Glutamatergic neuron (in vitro differentiated cells): ENCODE measurements around the gene SLC30A2. TPM values are rescaled to one million over a fixed set of nuclear protein-coding genes. Genes with fewer than 3 reads are reported as not detected.

ENCODE experiments used
- DNase-seq: peaks from one replicate; pipeline ENCODE4 v3.0.0; 2022
- H3K27ac Mint-ChIP-seq: one replicate; pipeline ENCODE4 v1.8.0; 2020; ENCODE audit warnings: mild to moderate bottlenecking, mixed read lengths, inconsistent platforms; ENCODE audit not compliant: unreplicated experiment
- H3K27me3 Mint-ChIP-seq: one replicate; pipeline ENCODE4 v1.8.0; 2020; ENCODE audit warnings: mild to moderate bottlenecking, moderate library complexity, mixed read lengths, inconsistent platforms; ENCODE audit not compliant: unreplicated experiment
- H3K36me3 Mint-ChIP-seq: one replicate; pipeline ENCODE4 v1.8.0; 2020; ENCODE audit warnings: mild to moderate bottlenecking, mixed read lengths, inconsistent platforms; ENCODE audit not compliant: unreplicated experiment
- H3K4me1 Mint-ChIP-seq: one replicate; pipeline ENCODE4 v1.8.0; 2020; ENCODE audit warnings: mild to moderate bottlenecking, low read depth, mixed read lengths, inconsistent platforms; ENCODE audit not compliant: unreplicated experiment
- H3K4me3 Mint-ChIP-seq: one replicate; pipeline ENCODE4 v1.8.0; 2020; ENCODE audit warnings: mild to moderate bottlenecking, mixed read lengths, inconsistent platforms; ENCODE audit not compliant: unreplicated experiment
- H3K9me3 Mint-ChIP-seq: one replicate; pipeline ENCODE4 v1.8.0; 2020; ENCODE audit warnings: mild to moderate bottlenecking, moderate library complexity, mixed read lengths, inconsistent platforms; ENCODE audit not compliant: unreplicated experiment
- CTCF ChIP-seq: fragments of 200-600 bp; sonication (generic); IDR thresholded peaks from one replicate; pipeline ENCODE4 v1.5.0; 2021; ENCODE audit not compliant: partially characterized antibody, unreplicated experiment
- total RNA-seq: library from RNA; stranded (reverse); fragmentation: NEBNext Ultra II Directional; extraction: Animal tissue kit (Norgen Biotek cat#: 25700); gene quantifications from one replicate; pipeline ENCODE4 v1.2.1, GENCODE V29; 2021; ENCODE audit not compliant: unreplicated experiment

The SLC30A2 gene
- total RNA-seq, 1 donor from 2014 or later = not detected

- no peak for DNase-seq
- no peaks in the 10 kb centered on the region for H3K9me3 Mint-ChIP-seq
- peaks cover 5% of the 10 kb centered on the region for H3K4me1 Mint-ChIP-seq
- H3K4me3 Mint-ChIP-seq = no peak overlapping the region
- no peak for TF ChIP-seq CTCF
- H3K27ac Mint-ChIP-seq = no peak overlapping the region
- no peaks in the 10 kb centered on the region for H3K36me3 Mint-ChIP-seq
- H3K27me3 Mint-ChIP-seq = peaks cover 18% of the 10 kb centered on the region
Observed at GRCh38 chr1:26047278-26047874, 1.5 kb upstream of the SLC30A2 start.

- H3K4me1 Mint-ChIP-seq = peaks cover 5% of the 10 kb centered on the region
- no peak overlapping the region for H3K4me3 Mint-ChIP-seq
- H3K27me3 Mint-ChIP-seq = peaks cover 18% of the 10 kb centered on the region
Observed at GRCh38 chr1:26046246-26047095, 553 bp upstream of the SLC30A2 start.

GRCh38 chr1:26044971-26045721, 772 bp downstream of the SLC30A2 start:
- Mint-ChIP-seq H3K36me3 (no peaks in the 10 kb centered on the region), H3K27ac (no peak overlapping the region), H3K4me1 (peaks cover 5% of the 10 kb centered on the region), H3K4me3 (peak overlapping the region; percentile 60), H3K9me3 (no peaks in the 10 kb centered on the region), H3K27me3 (peaks cover 17% of the 10 kb centered on the region)
- DNase-seq = peak; percentile 43
- TF ChIP-seq CTCF = no peak

More at GRCh38 chr1:26046246-26047095, 553 bp upstream of the SLC30A2 start:
- H3K27ac Mint-ChIP-seq = no peak overlapping the region
- H3K36me3 Mint-ChIP-seq = no peaks in the 10 kb centered on the region
- no peak for TF ChIP-seq CTCF
- no peaks in the 10 kb centered on the region for H3K9me3 Mint-ChIP-seq
- no peak for DNase-seq

GRCh38 chr1:26044414-26044813, 1.5 kb downstream of the SLC30A2 start:
- Mint-ChIP-seq H3K27ac (no peak overlapping the region), H3K27me3 (peaks cover 17% of the 10 kb centered on the region), H3K4me3 (no peak overlapping the region), H3K4me1 (peaks cover 5% of the 10 kb centered on the region), H3K9me3 (no peaks in the 10 kb centered on the region), H3K36me3 (no peaks in the 10 kb centered on the region)
- no peak for TF ChIP-seq CTCF
- DNase-seq = no peak
